Mucosa of descending colon (tissue), 3 donors: Measurements from ENCODE around the gene AMZ2. TPM values are rescaled to one million over a fixed set of nuclear protein-coding genes. Genes with fewer than 3 reads are reported as not detected.

Experiments
- ATAC-seq: fragments of 200-7000 bp; cut with Tn5 transposase; one replicate; pipeline ENCODE4 v1.9.1; 2020; ENCODE audit warnings: mild to moderate bottlenecking, moderate library complexity
- DNase-seq, 3 donors: peaks; one replicate each; pipeline ENCODE4 v3.0.0-alpha.2; 2020
- H3K36me3 ChIP-seq: fragments of 200-600 bp; one replicate; pipeline ENCODE4 v1.8.0; 2021; ENCODE audit warnings: low read depth, mild to moderate bottlenecking
- H3K4me1 ChIP-seq: fragments of 200-600 bp; one replicate; pipeline ENCODE4 v1.8.0; 2021; ENCODE audit warnings: low read depth, mild to moderate bottlenecking
- H3K4me3 ChIP-seq: fragments of 200-600 bp; one replicate; pipeline ENCODE4 v1.8.0; 2021; ENCODE audit warnings: mild to moderate bottlenecking
- H3K9me3 ChIP-seq: fragments of 200-600 bp; one replicate; pipeline ENCODE4 v1.8.0; 2021; ENCODE audit warnings: mild to moderate bottlenecking
- CTCF ChIP-seq: fragments of 200-600 bp; IDR thresholded peaks from one replicate; pipeline ENCODE4 v1.8.0; 2022; ENCODE audit warnings: antibody characterized with exemption, mild to moderate bottlenecking
- intact Hi-C, 2 donors: fragments of 100-400 bp; cut with DNase I in 1 of 2; cut with micrococcal nuclease in 1 of 2; formaldehyde crosslinking; loops; one replicate each; pipeline versions ENCODE4 v1.11.0 to v1.11.1; 2022; cut with DNase I, micrococcal nuclease
- total RNA-seq, 3 donors: library from RNA; stranded (reverse); fragmentation: NEBNext Ultra II Directional in 2 of 3; extraction: Animal tissue kit (Norgen Biotek cat#: 25700) in 2 of 3; gene quantifications; one replicate each; pipeline versions ENCODE4 v1.2.1 to v1.2.4, GENCODE V29; 2021 to 2023
- donor health status: DM: no; HTN: no; CAD: no; lungs with moderate emphysema.
- donor health status: DM: no; HTN: no; CAD: no.
- donor health status: DM: no; HTN: yes; CAD: no.

The AMZ2 gene
- total RNA-seq, 3 donors from 2014 or later, result 38.0 to 72.0 (median 44.6) TPM

- Histone ChIP-seq H3K4me1 (peaks cover 19% of the 10 kb centered on the region), H3K36me3 (no peaks in the 10 kb centered on the region), H3K9me3 (no peaks in the 10 kb centered on the region), H3K4me3 (no peak overlapping the region)
- no peak for DNase-seq
- TF ChIP-seq CTCF, result no peak
- no peak for ATAC-seq
- intact Hi-C loops, result loop anchor here in 1 of 2 donors (10.0 kb wide), 1 partner anchor 55 kb away; no protein-coding TSS in a partner anchor
Observed at GRCh38 chr17:68289936-68290267, 42.1 kb downstream of the AMZ2 start.

GRCh38 chr17:68290268-68290954 is 42.6 kb downstream of the AMZ2 start:
- ATAC-seq (no peak), DNase-seq (peak; percentile 40 to 78 (median 54))
- no peaks in the 10 kb centered on the region for H3K9me3 ChIP-seq
- H3K4me1 ChIP-seq, result peaks cover 19% of the 10 kb centered on the region
- no peak overlapping the region for H3K4me3 ChIP-seq
- intact Hi-C loops, result loop anchor here in 1 of 2 donors (10.0 kb wide), 1 partner anchor 54 kb away; no protein-coding TSS in a partner anchor
- H3K36me3 ChIP-seq, result no peaks in the 10 kb centered on the region
- TF ChIP-seq CTCF, result no peak

GRCh38 chr17:68290955-68291835 is 43.4 kb downstream of the AMZ2 start, which contains the start of the genes ARSG and SLC16A6:
ARSG (plus strand) TSS chr17:68291495; CDS start chr17:68307494, 15,999 bp downstream.
SLC16A6 (minus strand) TSS chr17:68291127; CDS start chr17:68278320, 12,807 bp downstream.
- no peak for TF ChIP-seq CTCF
- intact Hi-C loops, result loop anchor here in 1 of 2 donors (10.0 kb wide), 1 partner anchor 54 kb away; no protein-coding TSS in a partner anchor
- Histone ChIP-seq H3K9me3 (no peaks in the 10 kb centered on the region), H3K4me1 (peaks cover 19% of the 10 kb centered on the region), H3K4me3 (peak within 1 kb of the TSS; percentile 17), H3K36me3 (no peaks in the 10 kb centered on the region)
- ATAC-seq (peak; percentile 79), DNase-seq (peak; percentile 68 to 90 (median 71))

GRCh38 chr17:68291836-68292688 is 44.2 kb downstream of the AMZ2 start:
- H3K4me3 ChIP-seq, result peak overlapping the region; percentile 17
- ATAC-seq, result peak; percentile 86
- intact Hi-C loops, result loop anchor here in 1 of 2 donors (10.0 kb wide), 1 partner anchor 53 kb away; no protein-coding TSS in a partner anchor

More at GRCh38 chr17:68291836-68292688, 44.2 kb downstream of the AMZ2 start:
- peak; percentile 75 to 95 (median 83) for DNase-seq
- Histone ChIP-seq H3K4me1 (peaks cover 19% of the 10 kb centered on the region), H3K9me3 (no peaks in the 10 kb centered on the region), H3K36me3 (no peaks in the 10 kb centered on the region)
- no peak for TF ChIP-seq CTCF
